SK-N-MC (cell line): ENCODE measurements around the gene GPC2.

Source experiments
- EZH2 ChIP-seq: fragments of 200-600 bp; sonication (generic); IDR thresholded peaks from one replicate; pipeline ENCODE4 v1.6.1; 2017; ENCODE audit warnings: antibody characterized with exemption
- FOXP2 ChIP-seq: optimal IDR thresholded peaks from 2 replicates; pipeline ENCODE3; 2011; ENCODE audit warnings: mild to moderate bottlenecking, moderate library complexity; ENCODE audit not compliant: insufficient read depth; ENCODE audit errors: extremely low read length, control extremely low read depth
- POLR2AphosphoS5 ChIP-seq: IDR thresholded peaks from 2 replicates; pipeline ENCODE4 v1.6.1; 2012; ENCODE audit warnings: mild to moderate bottlenecking, low read depth, low read length, borderline replicate concordance

- TF ChIP-seq EZH2, result no peak
- TF ChIP-seq POLR2AphosphoS5, result no peak
- TF ChIP-seq FOXP2, result no peak
Measured at GRCh38 chr7:100156331-100157068, 20.7 kb downstream of the GPC2 start.
